ENCODE data around the gene CFAP61. TPM values are rescaled to one million over a fixed set of nuclear protein-coding genes. Genes with fewer than 3 reads are reported as not detected.
"Not testable (repeated sequence)": the region's sequence is repeated elsewhere in the genome, so short reads cannot be mapped to it uniquely, and the experiment has no call there.

The CFAP61 gene
- total RNA-seq, 1 donor from 2014 or later = 5.6 TPM

GRCh38 chr20:20342066-20342465 is 289.7 kb downstream of the CFAP61 start:
- no peak overlapping the region for H3K27ac Mint-ChIP-seq
- DNase-seq (ENCODE audit: extremely low spot score, unreplicated experiment) = no peak
- H3K9me3 Mint-ChIP-seq = no peaks in the 10 kb centered on the region
- peaks cover 7% of the 10 kb centered on the region for H3K4me1 Mint-ChIP-seq (ENCODE audit: unreplicated experiment)
- H3K27me3 Mint-ChIP-seq = peaks cover 16% of the 10 kb centered on the region
- no peak for TF ChIP-seq CTCF (conservative IDR thresholded peaks at IDR 0.05)
- H3K4me3 Mint-ChIP-seq = no peak overlapping the region
- H3K36me3 Mint-ChIP-seq = no peaks in the 10 kb centered on the region

- Mint-ChIP-seq H3K27ac (no peak overlapping the region), H3K36me3 (no peaks in the 10 kb centered on the region), H3K9me3 (no peaks in the 10 kb centered on the region), H3K4me3 (no peak overlapping the region), H3K27me3 (peaks cover 16% of the 10 kb centered on the region), H3K4me1 (ENCODE audit: unreplicated experiment) (peaks cover 7% of the 10 kb centered on the region)
- TF ChIP-seq CTCF (conservative IDR thresholded peaks at IDR 0.05) = no peak
- DNase-seq (ENCODE audit: extremely low spot score, unreplicated experiment) = no peak
Measured at GRCh38 chr20:20343932-20344331, 291.6 kb downstream of the CFAP61 start.

DNA sequence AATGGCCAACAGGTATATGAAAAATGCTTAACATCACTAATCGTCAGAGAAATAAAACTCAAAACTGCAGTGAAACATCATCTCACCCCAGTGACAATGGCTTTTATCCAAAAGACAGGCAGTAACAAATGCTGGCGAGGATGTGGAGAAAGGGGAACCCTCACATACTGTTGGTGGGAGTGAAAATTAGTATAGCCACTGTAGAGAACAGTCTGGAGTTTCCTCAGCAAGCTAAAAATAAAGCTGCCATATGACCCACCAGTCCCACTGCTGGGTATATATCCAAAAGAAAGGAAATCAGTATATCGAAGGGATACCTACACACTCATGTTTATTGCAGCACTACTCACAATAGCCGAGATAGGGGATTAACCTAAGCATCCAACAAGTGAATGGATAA is 292.1 kb downstream of the CFAP61 start:
- H3K36me3 Mint-ChIP-seq = no peaks in the 10 kb centered on the region
- no peak for DNase-seq (ENCODE audit: extremely low spot score, unreplicated experiment)
- H3K27me3 Mint-ChIP-seq = peaks cover 20% of the 10 kb centered on the region
- H3K4me3 Mint-ChIP-seq = no peak overlapping the region
- TF ChIP-seq CTCF (conservative IDR thresholded peaks at IDR 0.05) = no peak
- H3K4me1 Mint-ChIP-seq (ENCODE audit: unreplicated experiment) = peaks cover 7% of the 10 kb centered on the region
- H3K9me3 Mint-ChIP-seq = no peaks in the 10 kb centered on the region
- no peak overlapping the region for H3K27ac Mint-ChIP-seq

GRCh38 chr20:20353576-20353975 is 301.2 kb downstream of the CFAP61 start:
- TF ChIP-seq CTCF (conservative IDR thresholded peaks at IDR 0.05) = no peak
- Mint-ChIP-seq H3K27me3 (peaks cover 29% of the 10 kb centered on the region), H3K27ac (no peak overlapping the region), H3K36me3 (no peaks in the 10 kb centered on the region), H3K4me1 (ENCODE audit: unreplicated experiment) (no peaks in the 10 kb centered on the region), H3K4me3 (no peak overlapping the region), H3K9me3 (peaks cover 4% of the 10 kb centered on the region)
- DNase-seq (ENCODE audit: extremely low spot score, unreplicated experiment) = no peak

- not testable (repeated sequence) for H3K27ac Mint-ChIP-seq
Measured at GRCh38 chr20:20355503-20355902, 303.2 kb downstream of the CFAP61 start.

GRCh38 chr20:20358801-20359200 is 306.5 kb downstream of the CFAP61 start:
- no peaks in the 10 kb centered on the region for H3K9me3 Mint-ChIP-seq
- no peak for TF ChIP-seq CTCF (conservative IDR thresholded peaks at IDR 0.05)
- no peak overlapping the region for H3K27ac Mint-ChIP-seq
- peaks cover 55% of the 10 kb centered on the region for H3K27me3 Mint-ChIP-seq
- H3K4me1 Mint-ChIP-seq (ENCODE audit: unreplicated experiment) = peaks cover 4% of the 10 kb centered on the region
- no peak overlapping the region for H3K4me3 Mint-ChIP-seq
- H3K36me3 Mint-ChIP-seq = no peaks in the 10 kb centered on the region
- no peak for DNase-seq (ENCODE audit: extremely low spot score, unreplicated experiment)

More at GRCh38 chr20:20355503-20355902, 303.2 kb downstream of the CFAP61 start:
- H3K4me1 Mint-ChIP-seq (ENCODE audit: unreplicated experiment); H3K4me3 Mint-ChIP-seq; H3K9me3 Mint-ChIP-seq; H3K36me3 Mint-ChIP-seq: not testable (repeated sequence)
- peaks cover 40% of the 10 kb centered on the region for H3K27me3 Mint-ChIP-seq
- peak; percentile 20 for DNase-seq (ENCODE audit: extremely low spot score, unreplicated experiment)
